Measurements from ENCODE around the gene SMG9.

The SMG9 gene

GRCh38 chr19:43798546-43799409, 44.0 kb upstream of the SMG9 start:
- no peak overlapping the region for H3K27ac Mint-ChIP-seq
- no peak for TF ChIP-seq CTCF (IDR thresholded peaks at IDR 0.05; ENCODE audit: unreplicated experiment in 3 of 3)
- no peaks in the 10 kb centered on the region for H3K36me3 Mint-ChIP-seq (ENCODE audit: low read depth)
- H3K4me1 Mint-ChIP-seq, result no peaks in the 10 kb centered on the region
- peaks cover 90% of the 10 kb centered on the region for H3K27me3 Mint-ChIP-seq (ENCODE audit: low read depth)
- H3K9me3 Mint-ChIP-seq, result no peaks in the 10 kb centered on the region
- peak overlapping the region; percentile 71 to 75 (median 74) for H3K4me3 Mint-ChIP-seq

- Mint-ChIP-seq H3K4me3 (peak overlapping the region in 2 of 3 experiments; percentile 28 to 75), H3K9me3 (no peaks in the 10 kb centered on the region), H3K27me3 (ENCODE audit: low read depth) (peaks cover 96% of the 10 kb centered on the region), H3K27ac (no peak overlapping the region), H3K36me3 (ENCODE audit: low read depth) (no peaks in the 10 kb centered on the region), H3K4me1 (no peaks in the 10 kb centered on the region)
- TF ChIP-seq CTCF (IDR thresholded peaks at IDR 0.05; ENCODE audit: unreplicated experiment in 3 of 3), result no peak
These were observed 43.3 kb upstream of the SMG9 start for GRCh38 chr19:43798026-43798545.

GRCh38 chr19:43797556-43797955, 42.8 kb upstream of the SMG9 start:
- Mint-ChIP-seq H3K27me3 (ENCODE audit: low read depth) (peaks cover 97% of the 10 kb centered on the region), H3K27ac (no peak overlapping the region), H3K4me1 (no peaks in the 10 kb centered on the region), H3K36me3 (ENCODE audit: low read depth) (no peaks in the 10 kb centered on the region), H3K4me3 (peak overlapping the region in 1 of 3 experiments; percentile 23), H3K9me3 (no peaks in the 10 kb centered on the region)
- no peak for TF ChIP-seq CTCF (IDR thresholded peaks at IDR 0.05; ENCODE audit: unreplicated experiment in 3 of 3)

- no peaks in the 10 kb centered on the region for H3K4me1 Mint-ChIP-seq
- no peak overlapping the region for H3K27ac Mint-ChIP-seq
- H3K9me3 Mint-ChIP-seq, result no peaks in the 10 kb centered on the region
- peaks cover 92% of the 10 kb centered on the region for H3K27me3 Mint-ChIP-seq (ENCODE audit: low read depth)
- H3K4me3 Mint-ChIP-seq, result peak overlapping the region in 2 of 3 experiments; percentile 47 to 61
- H3K36me3 Mint-ChIP-seq (ENCODE audit: low read depth), result no peaks in the 10 kb centered on the region
- TF ChIP-seq CTCF (IDR thresholded peaks at IDR 0.05; ENCODE audit: unreplicated experiment in 3 of 3), result no peak
These were observed 42.4 kb upstream of the SMG9 start for GRCh38 chr19:43797118-43797517.

- no peaks in the 10 kb centered on the region for H3K4me1 Mint-ChIP-seq
- H3K36me3 Mint-ChIP-seq (ENCODE audit: low read depth), result no peaks in the 10 kb centered on the region
- H3K9me3 Mint-ChIP-seq, result no peaks in the 10 kb centered on the region
- H3K4me3 Mint-ChIP-seq, result no peak overlapping the region
- H3K27ac Mint-ChIP-seq, result no peak overlapping the region
- H3K27me3 Mint-ChIP-seq (ENCODE audit: low read depth), result peaks cover 45% of the 10 kb centered on the region
- no peak for TF ChIP-seq CTCF (IDR thresholded peaks at IDR 0.05; ENCODE audit: unreplicated experiment in 3 of 3)
These were observed 35.8 kb upstream of the SMG9 start for GRCh38 chr19:43790587-43790986.

Measured in nephron (organoid).